Epidermal melanocyte (primary cell): ENCODE data around the gene GP1BB.

Experiments
- DNase-seq: peaks from one replicate; pipeline ENCODE4 v3.0.0; 2011; ENCODE audit warnings: low spot score; ENCODE audit not compliant: insufficient read length

The GP1BB gene

GRCh38 chr22:19714312-19715187 is 8.8 kb upstream of the GP1BB start, which contains the start of gene SEPTIN5:
Gene SEPTIN5, plus strand, starts transcription at chr22:19714503. Its CDS starts 86 bp downstream, at chr22:19714589.
- DNase-seq, result no peak

- no peak for DNase-seq
These were observed 8.0 kb upstream of the GP1BB start for GRCh38 chr22:19715188-19715930.

- DNase-seq, result no peak
These were observed 7.1 kb upstream of the GP1BB start for GRCh38 chr22:19716041-19716828.

GRCh38 chr22:19716829-19717105 is 6.6 kb upstream of the GP1BB start:
- no peak for DNase-seq

GRCh38 chr22:19717181-19717580 is 6.2 kb upstream of the GP1BB start:
- DNase-seq, result no peak

GRCh38 chr22:19717691-19718455 is 5.5 kb upstream of the GP1BB start:
- peak; percentile 95 for DNase-seq

- DNase-seq, result no peak
These were observed 4.8 kb upstream of the GP1BB start for GRCh38 chr22:19718456-19719049.

- no peak for DNase-seq
These were observed 4.3 kb upstream of the GP1BB start for GRCh38 chr22:19719050-19719482.

- DNase-seq, result no peak
These were observed 3.8 kb upstream of the GP1BB start for GRCh38 chr22:19719488-19720021.

GRCh38 chr22:19720150-19720827 is 3.0 kb upstream of the GP1BB start:
- DNase-seq, result no peak

- DNase-seq, result no peak
These were observed 2.4 kb upstream of the GP1BB start for GRCh38 chr22:19720999-19721329.

GRCh38 chr22:19721330-19722177 is 1.8 kb upstream of the GP1BB start:
- DNase-seq, result no peak

- DNase-seq, result no peak
These were observed 959 bp upstream of the GP1BB start for GRCh38 chr22:19722178-19722981.

- DNase-seq, result no peak
These were observed 432 bp upstream of the GP1BB start for GRCh38 chr22:19722982-19723231.

- DNase-seq, result no peak
These were observed 866 bp downstream of the GP1BB start for GRCh38 chr22:19723983-19724827.

- DNase-seq, result no peak
These were observed 1.8 kb downstream of the GP1BB start for GRCh38 chr22:19724927-19725661.
